Brain pericyte (primary cell): Measurements from ENCODE around the gene APOLD1.
"Not testable (repeated sequence)": the region's sequence is repeated elsewhere in the genome, so short reads cannot be mapped to it uniquely, and the experiment has no call there.

Experiments used
- DNase-seq: peaks from one replicate; pipeline ENCODE4 v3.0.0-alpha.2; 2012; ENCODE audit warnings: low read depth, low spot score

APOLD1 gene

DNA sequence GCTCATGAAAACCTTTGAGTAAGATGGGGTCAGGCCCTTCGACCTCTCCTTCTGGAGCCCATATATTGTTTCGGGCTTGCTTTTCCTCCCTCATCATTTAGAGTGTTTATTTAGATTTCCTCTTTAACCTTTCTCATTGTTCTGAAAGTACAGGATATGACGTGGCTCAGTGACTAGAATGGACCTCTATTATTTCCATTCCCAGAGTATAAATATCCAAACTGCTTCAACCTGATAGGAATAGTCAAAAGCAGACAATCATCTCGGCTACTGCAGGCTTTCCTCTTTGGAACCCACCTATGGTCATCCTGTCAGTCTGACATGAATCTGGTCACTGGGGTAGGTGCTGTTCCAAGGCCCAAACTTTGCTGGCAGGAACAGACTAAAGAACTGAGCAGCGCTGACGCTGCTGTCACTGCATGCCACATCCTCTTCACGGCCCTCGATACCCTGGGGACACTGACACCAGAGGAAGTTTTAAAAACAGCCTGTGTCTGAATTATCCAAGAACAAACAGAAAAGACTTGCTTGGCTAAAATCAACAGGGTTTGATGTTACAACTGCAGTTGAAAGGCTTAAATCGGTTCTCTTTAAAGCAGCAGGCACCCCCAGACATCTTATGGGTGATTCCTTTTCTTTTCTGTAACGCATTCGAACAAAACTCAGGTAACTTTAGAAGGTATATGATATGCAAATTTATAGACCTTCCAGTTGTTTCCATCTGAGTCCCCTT is 22.7 kb downstream of the APOLD1 start:
- DNase-seq, result no peak

GRCh38 chr12:12810553-12811021 is 25.1 kb downstream of the APOLD1 start:
- DNase-seq, result no peak

DNA sequence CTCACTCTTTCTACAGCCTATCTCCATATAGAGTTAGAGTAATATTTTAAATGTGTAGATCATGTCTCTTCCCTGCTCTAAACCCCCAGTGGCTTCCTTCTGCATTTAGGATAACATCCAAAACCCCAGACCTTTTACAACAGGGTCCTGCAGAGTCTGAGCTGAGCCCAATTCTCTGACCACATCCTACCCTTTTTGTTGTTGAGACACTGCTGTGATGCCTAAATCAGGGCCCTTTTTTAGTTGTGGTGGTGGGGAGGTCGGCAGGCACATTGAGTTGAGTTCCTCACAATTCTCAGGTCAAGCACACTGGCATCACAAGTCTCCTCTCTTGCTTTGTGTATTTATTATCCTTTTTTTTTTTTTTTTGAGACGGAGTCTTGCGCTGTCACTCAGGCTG is 25.9 kb downstream of the APOLD1 start:
- no peak for DNase-seq

DNA sequence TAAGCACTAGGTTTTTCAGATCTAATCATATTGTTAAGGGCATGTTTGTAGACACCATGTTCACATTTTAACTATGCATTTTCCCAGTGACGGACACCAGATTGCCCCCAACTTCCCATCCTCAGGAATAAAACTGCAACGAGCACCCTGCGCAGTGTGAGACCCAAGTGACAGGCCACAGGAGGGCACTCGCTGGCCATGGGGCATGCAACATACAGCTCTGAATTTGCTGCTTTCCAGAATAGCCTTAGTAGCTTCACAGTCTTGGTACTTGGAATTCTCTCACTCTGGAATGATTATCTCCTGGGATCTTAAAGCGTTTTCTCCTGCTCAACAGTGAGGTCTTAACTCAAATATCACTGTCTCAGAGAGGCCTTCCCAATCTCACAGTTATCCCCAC is 26.7 kb downstream of the APOLD1 start:
- DNase-seq, result no peak

GRCh38 chr12:12812618-12813119 is 27.2 kb downstream of the APOLD1 start:
- no peak for DNase-seq

- peak; percentile 79 for DNase-seq
Observed at GRCh38 chr12:12813120-12814101, 28.0 kb downstream of the APOLD1 start, which contains the start of gene DDX47. TSS of gene DDX47 (plus strand) at chr12:12813346. CDS start at chr12:12813368, 22 bp downstream.

DNA sequence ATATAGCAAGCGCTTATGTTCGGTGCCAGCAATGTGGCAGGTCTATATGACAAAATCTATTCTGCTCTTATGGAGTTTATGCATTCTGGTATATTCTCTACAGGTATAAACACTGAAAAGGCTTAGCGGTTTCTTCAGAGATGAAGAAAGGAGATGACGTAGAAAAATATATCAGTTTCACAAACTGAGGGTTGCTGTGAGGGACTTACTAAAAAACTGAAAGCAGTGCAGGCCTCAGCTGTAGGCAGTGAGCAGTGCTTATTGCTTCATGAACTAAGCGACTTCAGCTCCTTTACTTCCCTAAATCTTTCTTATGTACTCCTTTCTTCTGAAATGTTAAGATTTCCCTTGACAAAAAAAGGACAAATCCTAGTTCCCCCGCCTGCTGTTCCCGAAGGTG is 32.2 kb downstream of the APOLD1 start:
- no peak for DNase-seq

GRCh38 chr12:12818701-12819100 is 33.2 kb downstream of the APOLD1 start:
- no peak for DNase-seq

DNA sequence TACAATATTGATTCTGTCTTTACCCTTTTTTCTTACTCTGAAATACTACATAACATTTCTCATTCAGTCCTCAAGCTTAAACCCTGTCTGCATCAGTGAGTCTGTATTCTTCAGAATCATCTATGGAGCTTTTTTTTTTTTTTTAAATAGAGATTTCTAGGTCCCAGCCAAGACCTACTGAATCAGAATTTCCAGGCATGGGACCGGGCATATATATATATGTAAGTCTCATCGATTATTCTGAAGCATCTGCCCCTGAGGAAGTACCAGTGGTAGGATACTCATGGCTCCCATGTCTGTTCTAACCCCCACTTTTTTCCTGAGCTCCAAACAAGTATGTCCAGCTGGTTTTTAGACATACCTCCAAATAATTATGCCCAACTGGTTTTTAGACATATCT is 33.8 kb downstream of the APOLD1 start:
- DNase-seq, result no peak

DNA sequence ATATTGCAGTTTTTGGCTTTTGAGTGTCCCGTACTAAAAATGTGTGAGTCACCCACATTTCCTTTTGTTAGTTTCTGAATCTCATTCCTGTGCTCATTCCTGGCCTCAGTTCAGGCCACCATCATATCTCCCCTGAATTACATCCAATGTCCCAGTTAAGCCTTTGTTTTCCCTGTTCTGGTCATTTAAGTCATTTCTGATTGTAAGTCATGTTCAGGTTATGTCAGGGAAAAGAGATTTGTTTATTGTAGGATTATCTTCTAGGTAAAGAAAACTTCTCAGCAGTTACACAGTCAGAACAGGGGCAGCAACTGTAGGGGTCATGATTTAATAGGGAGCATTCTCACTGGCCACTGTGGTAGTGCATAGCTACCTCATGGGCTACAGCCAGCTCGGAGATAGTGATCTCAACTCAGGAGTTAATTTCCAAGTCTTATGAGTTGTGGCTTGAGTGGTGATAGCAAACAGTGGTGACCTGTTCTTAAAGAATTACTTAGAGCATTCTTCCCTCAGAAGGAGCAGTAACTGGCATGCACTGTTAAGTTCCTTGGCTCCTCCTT is 34.4 kb downstream of the APOLD1 start:
- DNase-seq, result no peak

GRCh38 chr12:12820376-12820775 is 34.9 kb downstream of the APOLD1 start:
- not testable (repeated sequence) for DNase-seq

DNA sequence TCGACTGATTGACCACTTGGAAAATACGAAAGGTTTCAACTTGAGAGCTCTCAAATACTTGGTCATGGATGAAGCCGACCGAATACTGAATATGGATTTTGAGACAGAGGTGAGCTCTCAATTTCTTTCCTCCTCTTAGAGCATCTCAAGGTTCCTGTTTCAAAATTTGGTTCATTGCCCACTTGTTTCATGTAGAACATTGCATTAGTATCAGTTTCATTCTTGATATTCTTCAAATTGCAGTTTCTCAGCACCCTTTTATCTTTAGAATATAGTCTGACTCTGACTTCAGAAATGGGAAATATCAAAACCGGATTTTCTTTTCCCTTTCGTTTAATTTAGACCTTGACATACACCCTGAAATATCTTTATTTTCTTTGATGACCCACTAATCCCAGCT is 36.5 kb downstream of the APOLD1 start:
- no peak for DNase-seq

DNA sequence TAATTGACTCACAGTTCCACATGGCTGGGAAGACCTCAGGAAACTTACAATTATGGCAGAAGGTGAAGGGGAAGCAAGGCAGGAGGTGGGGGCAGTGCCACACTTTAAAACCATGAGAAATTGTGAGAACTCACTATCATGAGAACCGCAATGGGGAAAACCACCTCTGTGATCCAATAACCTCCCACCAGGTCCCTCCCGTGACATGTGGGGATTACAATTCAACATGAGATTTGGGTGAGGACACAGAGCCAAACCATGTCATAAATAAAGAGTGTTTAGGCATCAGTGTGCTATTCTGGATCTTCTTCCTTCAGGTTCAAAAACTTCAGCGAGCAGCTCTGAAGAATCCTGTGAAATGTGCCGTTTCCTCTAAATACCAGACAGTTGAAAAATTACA is 37.4 kb downstream of the APOLD1 start:
- DNase-seq, result no peak

DNA sequence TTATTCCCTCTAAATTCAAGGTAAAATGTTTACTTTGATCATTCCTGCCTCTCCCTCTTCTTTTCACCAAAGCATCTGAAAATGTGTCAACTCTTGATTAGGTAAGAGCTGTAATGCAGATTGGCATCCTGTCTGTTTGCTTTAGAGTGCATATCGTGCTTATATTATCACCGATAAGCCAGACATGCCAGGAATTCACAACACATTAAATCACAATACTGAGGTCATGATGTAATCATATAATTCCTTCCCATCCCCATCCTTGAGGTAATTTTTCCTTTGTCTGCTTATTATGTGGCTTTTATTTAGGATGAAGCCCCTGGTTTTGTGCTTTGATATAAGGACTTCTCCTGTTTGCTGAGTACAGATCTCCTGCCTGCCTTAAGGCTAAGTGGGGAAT is 37.8 kb downstream of the APOLD1 start:
- no peak for DNase-seq

- DNase-seq, result no peak
Observed at GRCh38 chr12:12823811-12824210, 38.4 kb downstream of the APOLD1 start.

- DNase-seq, result no peak
Observed at GRCh38 chr12:12835378-12836146, 50.1 kb downstream of the APOLD1 start.

GRCh38 chr12:12836571-12836970 is 51.1 kb downstream of the APOLD1 start:
- DNase-seq, result no peak

- no peak for DNase-seq
Observed at GRCh38 chr12:12837025-12837812, 51.8 kb downstream of the APOLD1 start.

DNA sequence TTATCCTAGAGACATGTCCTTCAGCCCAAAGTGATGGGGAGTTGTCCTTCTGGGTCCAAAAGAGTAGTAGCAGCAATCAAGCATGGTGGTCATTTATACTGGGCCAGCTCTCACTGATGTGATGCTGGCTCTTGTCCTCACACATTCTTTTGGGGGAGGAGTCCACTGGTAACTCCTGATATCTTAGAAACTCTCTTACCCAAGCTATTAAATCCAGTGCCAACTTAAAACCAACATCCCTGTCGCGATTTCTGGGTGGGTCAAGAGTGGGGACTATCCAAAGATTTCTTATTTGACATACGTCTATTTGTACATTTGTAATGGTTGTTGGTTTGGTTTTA is 52.3 kb downstream of the APOLD1 start:
- no peak for DNase-seq

DNA sequence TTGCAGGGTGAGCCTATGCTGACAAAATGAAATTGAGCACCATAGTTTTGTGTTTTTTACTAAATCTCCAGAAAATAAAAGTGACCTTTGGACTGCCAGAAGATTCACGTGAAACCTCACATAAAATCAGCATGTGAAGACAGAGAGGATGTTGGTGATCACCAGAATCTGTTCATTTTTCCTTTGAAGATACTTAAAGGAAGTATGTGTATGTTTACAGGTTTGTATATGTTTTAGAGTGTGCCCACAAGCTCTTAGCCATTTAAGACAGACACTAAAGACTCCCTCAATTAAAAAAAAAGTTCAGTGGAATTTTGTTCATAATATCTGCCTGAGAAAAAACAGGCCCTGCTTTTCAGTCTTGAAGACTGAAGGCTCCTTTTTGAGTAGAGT is 53.5 kb downstream of the APOLD1 start:
- no peak for DNase-seq

GRCh38 chr12:12839439-12839838 is 54.0 kb downstream of the APOLD1 start:
- not testable (repeated sequence) for DNase-seq
